GM21526 (cell line): Measurements from ENCODE around the gene APBB2.

Source experiments
- ATAC-seq: cut with Tn5 transposase; IDR thresholded peaks from one replicate; pipeline ENCODE4 v1.9.1; 2021; ENCODE audit warnings: moderate library complexity; ENCODE audit not compliant: unreplicated experiment, low FRiP score

The APBB2 gene

DNA sequence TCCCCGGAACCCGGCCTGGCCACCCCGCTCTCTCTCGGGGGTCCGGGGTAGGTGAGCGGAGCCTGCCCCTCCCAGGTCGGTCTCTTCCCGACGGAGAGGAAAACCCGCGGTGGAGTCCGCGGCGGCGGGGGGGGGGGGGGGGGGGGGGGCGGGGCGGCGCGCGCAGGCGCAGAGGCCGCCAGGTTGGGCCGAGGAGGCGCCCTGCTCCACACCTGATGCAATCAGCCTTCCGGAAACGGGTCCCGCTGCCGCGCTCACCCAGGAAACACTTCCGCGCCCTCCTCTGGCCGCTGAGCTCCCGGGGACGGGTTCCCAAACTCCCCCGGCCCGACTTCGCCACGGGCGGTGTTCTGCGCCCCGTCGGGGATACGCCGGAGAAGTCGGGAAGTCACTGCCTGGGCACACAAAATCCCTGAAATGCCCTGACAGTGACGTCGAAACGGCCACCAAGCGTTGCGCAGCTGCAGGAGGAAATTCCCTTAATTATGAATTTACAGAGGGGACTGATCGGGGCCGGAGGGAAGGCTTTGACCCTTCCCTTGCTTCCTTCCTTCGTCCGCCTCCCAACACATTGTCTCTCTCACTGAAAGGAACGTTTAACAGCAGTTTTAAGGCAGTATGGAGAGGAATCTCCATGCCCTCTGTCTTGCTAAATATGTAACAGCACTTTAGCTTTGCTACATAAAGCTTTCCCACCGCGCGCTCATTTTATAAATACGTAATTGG is 2.1 kb upstream of the APBB2 start:
- ATAC-seq = peak; percentile 53

GRCh38 chr4:41215969-41216293 is 1.6 kb upstream of the APBB2 start:
- ATAC-seq = no peak

GRCh38 chr4:41215155-41215554 is 813 bp upstream of the APBB2 start:
- no peak for ATAC-seq

DNA sequence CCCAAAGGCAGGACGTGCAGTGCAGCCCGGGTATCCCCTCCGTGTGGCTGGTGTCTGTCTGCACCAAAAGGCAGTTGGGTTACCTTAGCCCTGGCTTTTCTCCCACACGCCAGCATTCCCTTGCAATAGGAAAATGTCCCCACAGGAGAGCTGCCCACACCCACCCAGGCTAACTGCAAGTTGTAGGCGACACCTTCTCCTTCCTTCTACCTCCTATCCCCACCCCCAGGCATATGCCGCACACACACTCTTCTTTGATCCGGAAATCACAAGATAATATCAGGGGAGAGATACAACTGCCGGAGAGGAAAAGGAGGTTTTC is 444 bp upstream of the APBB2 start:
- no peak for ATAC-seq

GRCh38 chr4:41213625-41214135 is 662 bp downstream of the APBB2 start:
- peak; percentile 17 for ATAC-seq

DNA sequence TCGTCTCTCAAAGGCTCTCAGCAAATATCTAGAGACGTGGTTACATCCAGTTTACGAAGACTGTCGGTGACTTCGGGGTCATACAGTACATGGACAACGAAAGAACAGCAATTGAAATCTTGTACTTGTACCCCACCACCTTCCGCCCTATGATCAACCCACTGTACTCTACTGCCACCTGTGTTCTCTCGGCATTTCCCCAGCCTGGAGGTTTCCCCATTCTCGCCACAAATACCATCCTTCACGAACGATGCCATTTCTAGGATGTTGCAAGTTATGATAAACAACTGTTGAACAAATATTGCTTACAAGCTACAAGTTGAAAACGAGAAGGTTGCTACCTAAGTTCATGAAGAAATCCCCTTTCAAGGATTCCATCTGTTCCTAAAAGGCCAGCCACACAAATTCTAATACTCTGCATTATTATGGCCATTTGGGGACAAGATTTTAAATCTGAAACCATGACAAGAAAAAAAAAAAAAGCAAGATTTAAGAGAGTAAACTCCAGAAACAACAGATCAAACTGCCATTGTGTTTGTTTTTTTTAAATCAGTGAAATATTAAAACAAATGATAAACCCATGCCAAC is 1.6 kb downstream of the APBB2 start:
- no peak for ATAC-seq

GRCh38 chr4:41211951-41212615 is 2.3 kb downstream of the APBB2 start:
- ATAC-seq = no peak

GRCh38 chr4:41209901-41210300 is 4.4 kb downstream of the APBB2 start:
- no peak for ATAC-seq

DNA sequence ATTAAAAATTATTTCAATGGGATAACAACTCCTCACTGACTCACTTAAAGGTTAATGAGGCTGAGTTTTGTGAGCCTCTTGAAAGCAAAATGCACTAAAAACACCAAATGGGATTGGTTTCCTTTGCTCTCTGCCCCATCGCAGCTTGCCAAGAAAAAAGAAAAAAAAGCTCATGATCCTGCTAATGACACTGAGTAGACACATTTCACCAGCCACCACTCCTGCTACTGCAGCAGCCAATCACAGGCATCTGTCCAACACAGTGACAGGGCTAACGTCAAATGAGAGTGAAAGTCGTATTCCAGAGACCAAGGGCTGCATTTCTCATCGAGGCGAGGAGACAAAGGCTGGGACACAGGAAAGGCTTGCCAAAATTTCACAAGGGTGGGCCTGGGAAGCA is 5.2 kb downstream of the APBB2 start:
- no peak for ATAC-seq

DNA sequence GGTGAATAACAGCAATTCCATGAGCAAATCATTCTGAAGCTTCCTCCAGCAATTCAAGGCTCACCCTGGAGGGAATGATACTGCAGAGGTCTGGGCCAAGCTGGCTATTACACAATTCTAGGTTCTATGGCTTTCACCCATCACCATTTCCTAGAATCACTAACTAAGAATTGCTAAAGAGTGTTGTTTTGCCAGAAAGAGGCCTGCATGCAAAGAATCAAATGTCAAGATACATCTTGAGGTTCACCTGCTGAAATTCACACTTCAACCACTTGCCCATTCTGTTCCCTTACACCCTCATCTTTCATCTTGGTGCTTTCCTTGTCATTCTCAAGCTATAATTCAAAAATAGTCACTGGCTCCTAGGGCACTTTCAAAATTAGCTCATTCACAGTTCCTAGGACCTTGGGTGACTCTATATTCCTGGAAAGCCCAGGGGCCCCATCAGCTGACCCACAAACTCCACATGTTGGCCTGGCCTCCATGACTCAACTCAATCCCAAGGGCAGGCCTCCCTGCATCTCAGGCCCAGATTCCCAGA is 7.0 kb downstream of the APBB2 start:
- no peak for ATAC-seq

- no peak for ATAC-seq
Observed at GRCh38 chr4:41205854-41206460, 8.4 kb downstream of the APBB2 start.

- ATAC-seq = no peak
Observed at GRCh38 chr4:41205130-41205529, 9.2 kb downstream of the APBB2 start.

DNA sequence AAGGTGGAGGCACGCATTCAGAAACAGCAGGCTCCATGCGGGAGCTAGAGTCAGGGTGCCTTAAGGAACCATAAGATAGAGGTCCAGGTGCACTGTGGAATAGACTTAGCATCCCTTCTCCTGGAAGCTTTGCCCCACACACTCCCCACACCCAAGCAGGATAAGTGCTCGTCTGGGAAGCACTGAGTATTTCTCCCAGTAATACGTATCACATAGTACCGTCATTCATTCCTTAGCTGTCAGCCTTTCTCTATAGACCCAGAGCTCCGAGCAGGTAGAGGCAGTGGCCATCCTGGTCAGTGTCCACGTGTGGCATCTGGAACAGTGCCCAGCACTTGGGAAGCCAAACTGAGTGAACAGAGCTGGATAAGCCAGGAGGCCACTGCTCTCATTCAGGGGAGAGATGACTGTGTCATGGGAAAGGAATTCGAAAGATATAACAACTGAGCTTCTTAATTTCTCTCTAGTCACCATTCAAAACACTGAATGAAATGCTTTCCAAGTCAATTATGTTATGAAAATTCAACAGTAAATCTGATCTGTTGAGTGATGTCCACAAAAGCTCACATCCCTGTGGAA is 9.9 kb downstream of the APBB2 start:
- ATAC-seq = no peak

DNA sequence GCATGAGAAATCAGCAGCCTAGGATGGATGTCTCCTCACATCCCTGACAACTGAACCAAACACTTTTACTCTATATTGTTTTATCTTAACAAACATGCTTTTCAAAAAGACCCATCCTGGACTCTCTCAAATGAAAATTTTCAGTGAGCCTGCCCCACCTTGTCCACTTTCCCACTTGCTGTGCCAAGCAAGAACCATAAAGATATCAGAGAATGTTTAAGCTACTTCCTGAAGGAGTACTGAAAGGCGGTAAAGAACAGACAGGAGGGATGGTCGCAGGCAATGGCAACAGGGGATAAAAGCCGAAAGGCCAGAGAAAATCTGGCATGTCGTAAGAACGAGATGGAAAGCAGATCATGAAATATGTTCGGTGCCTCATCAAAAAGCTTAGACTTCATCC is 10.5 kb downstream of the APBB2 start:
- ATAC-seq = no peak

GRCh38 chr4:41202820-41203568 is 11.3 kb downstream of the APBB2 start:
- ATAC-seq = no peak

GRCh38 chr4:41202356-41202755 is 12.0 kb downstream of the APBB2 start:
- ATAC-seq = no peak

DNA sequence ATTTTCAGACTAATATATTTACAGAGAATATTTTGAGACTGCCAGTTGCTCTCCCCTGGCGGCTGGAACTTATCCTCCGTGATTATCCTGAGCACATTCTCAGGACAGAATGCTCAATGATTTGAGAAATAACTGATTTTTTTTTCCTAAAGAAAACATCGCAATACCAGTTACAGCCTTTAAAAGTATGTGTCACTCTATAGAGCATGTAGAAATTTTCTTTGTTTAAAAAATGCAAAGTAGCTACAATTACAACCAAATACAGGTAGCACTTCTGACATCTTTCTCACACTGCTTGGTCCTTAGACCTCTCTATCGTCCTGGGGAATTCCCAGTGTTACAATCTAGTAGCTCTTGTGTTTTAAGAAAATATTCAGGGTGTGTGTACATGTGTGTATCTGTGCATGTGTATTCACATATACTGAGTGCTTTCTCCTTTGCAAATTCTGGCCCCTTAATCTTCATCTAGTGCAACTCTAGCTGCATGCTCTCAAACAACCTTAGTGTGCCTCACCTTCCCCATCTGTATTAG is 13.8 kb downstream of the APBB2 start:
- ATAC-seq = no peak

GRCh38 chr4:41199788-41200187 is 14.6 kb downstream of the APBB2 start:
- ATAC-seq = no peak

GRCh38 chr4:41197996-41198395 is 16.3 kb downstream of the APBB2 start:
- ATAC-seq = no peak

- no peak for ATAC-seq
Observed at GRCh38 chr4:41197495-41197894, 16.8 kb downstream of the APBB2 start.
